Keratinocyte (primary cell): ENCODE measurements around the gene FRYL. TPM values are rescaled to one million over a fixed set of nuclear protein-coding genes. Genes with fewer than 3 reads are reported as not detected.
"Not testable (repeated sequence)": the region's sequence is repeated elsewhere in the genome, so short reads cannot be mapped to it uniquely, and the experiment has no call there.

Source experiments
- DNase-seq: peaks from one replicate; pipeline ENCODE4 v3.0.0-alpha.2; 2011; ENCODE audit warnings: low read depth, missing footprints, low spot score
- FAIRE-seq: peaks from 2 replicates; lab custom pipeline; 2011; peaks lifted over from hg19 to GRCh38; lab: Jason Lieb, UNC
- H2AFZ ChIP-seq: 2 replicates; pipeline ENCODE4 v1.6.0; 2012; ENCODE audit warnings: low read length, control low read depth, inconsistent platforms; ENCODE audit not compliant: control insufficient read depth
- H3K27ac ChIP-seq: 2 replicates; pipeline ENCODE4 v1.5.1; 2011; ENCODE audit warnings: low read length; ENCODE audit not compliant: control insufficient read depth, insufficient read depth
- H3K27me3 ChIP-seq: 3 replicates; pipeline ENCODE4 v1.6.0; 2011; ENCODE audit warnings: low read length; ENCODE audit not compliant: control insufficient read depth, insufficient read depth; ENCODE audit errors: extremely low read depth
- H3K36me3 ChIP-seq, 2 experiments: 2 replicates in 1 of 2; 3 replicates in 1 of 2; pipeline ENCODE4 v1.5.1; 2011; ENCODE audit warnings: low read length in 2 of 2, mild to moderate bottlenecking in 1 of 2; ENCODE audit not compliant: control insufficient read depth in 2 of 2, insufficient read depth in 2 of 2; ENCODE audit errors: extremely low read depth in 1 of 2
- H3K4me1 ChIP-seq: 3 replicates; pipeline ENCODE4 v1.5.1; 2011; ENCODE audit warnings: low read length; ENCODE audit not compliant: control insufficient read depth, insufficient read depth; ENCODE audit errors: extremely low read depth
- H3K4me2 ChIP-seq: 3 replicates; pipeline ENCODE4 v1.6.0; 2011; ENCODE audit warnings: low read depth, low read length; ENCODE audit not compliant: control insufficient read depth, insufficient read depth; ENCODE audit errors: extremely low read depth
- H3K4me3 ChIP-seq, 3 experiments: fragments of 200-600 bp in 1 of 3; sonication (generic) in 1 of 3; 2 replicates in 2 of 3; 3 replicates in 1 of 3; pipeline ENCODE4 v1.5.1; 2011 to 2016; ENCODE audit warnings: low read length in 3 of 3, mild to moderate bottlenecking in 3 of 3, control low read depth in 2 of 3, inconsistent platforms in 1 of 3, low read depth in 1 of 3, mixed read lengths in 1 of 3, mixed run types in 1 of 3, moderate library complexity in 1 of 3; ENCODE audit not compliant: control insufficient read depth in 2 of 3, insufficient read depth in 2 of 3; ENCODE audit errors: extremely low read depth in 1 of 3
- H3K79me2 ChIP-seq: 2 replicates; pipeline ENCODE4 v1.6.0; 2012; ENCODE audit warnings: low read length; ENCODE audit not compliant: control insufficient read depth, insufficient read depth
- H3K9ac ChIP-seq: 3 replicates; pipeline ENCODE4 v1.6.0; 2011; ENCODE audit warnings: low read length; ENCODE audit not compliant: control insufficient read depth, insufficient read depth; ENCODE audit errors: extremely low read depth
- H3K9me1 ChIP-seq: 3 replicates; pipeline ENCODE4 v1.6.0; 2011; ENCODE audit warnings: low read length; ENCODE audit not compliant: control insufficient read depth, insufficient read depth; ENCODE audit errors: extremely low read depth
- H3K9me3 ChIP-seq: 2 replicates; pipeline ENCODE4 v1.5.1; 2012; ENCODE audit warnings: low read depth, low read length; ENCODE audit not compliant: control insufficient read depth
- H4K20me1 ChIP-seq: 3 replicates; pipeline ENCODE4 v1.6.0; 2011; ENCODE audit warnings: low read length; ENCODE audit not compliant: control insufficient read depth, insufficient read depth; ENCODE audit errors: extremely low read depth
- CTCF ChIP-seq, 3 experiments: IDR thresholded peaks in 1 of 3; conservative IDR thresholded peaks in 1 of 3; optimal IDR thresholded peaks in 1 of 3; 2 replicates in 2 of 3; 3 replicates in 1 of 3; pipeline versions ENCODE3 to v1.5.1; 2011; ENCODE audit warnings: low read length in 3 of 3, mild to moderate bottlenecking in 3 of 3, moderate library complexity in 2 of 3, control low read depth in 1 of 3, inconsistent platforms in 1 of 3; ENCODE audit not compliant: insufficient read depth in 2 of 3; ENCODE audit errors: extremely low read depth in 1 of 3
- EZH2 ChIP-seq: IDR thresholded peaks from one replicate; pipeline ENCODE4 v1.6.1; 2012; ENCODE audit warnings: inconsistent platforms, mild to moderate bottlenecking, low read length, moderate library complexity
- dilution Hi-C: fragments of 300-500 bp; cut with MboI; formaldehyde crosslinking; loops from one replicate; pipeline ENCODE4 v1.7.0; 2020; ENCODE audit warnings: low sequenced_read_pairs; ENCODE audit not compliant: extremely low pct_ligation_motif_present
- polyA plus RNA-seq, 5 experiments: library from polyadenylated mRNA; depleted of rRNA in 3 of 5; stranded (reverse) in 3 of 5; stranded (forward) in 1 of 5; unstranded in 1 of 5; fragments of >200 nt; gene quantifications; 1 replicate in 1 of 5; 2 replicates in 3 of 5; 3 replicates in 1 of 5; pipeline versions ENCODE4 v1.2.1 to v1.2.3, GENCODE V29; 2011 to 2012; ENCODE audit warnings: missing spikeins in 2 of 5, low read depth in 1 of 5, low replicate concordance in 1 of 5

The FRYL gene
- polyA plus RNA-seq, 1 donor (not counting 4 experiments of a cell fraction or from before 2014, with no cell fraction given), result 40.4 TPM

- no peaks in the 10 kb centered on the region for H3K9me1 ChIP-seq
- H3K9ac ChIP-seq, result no peak overlapping the region
- no peak overlapping the region for H2AFZ ChIP-seq
- no peak overlapping the region for H3K4me2 ChIP-seq
- dilution Hi-C loops, result no loop called here
- H3K27ac ChIP-seq, result no peak overlapping the region
- DNase-seq (no peak), FAIRE-seq (no peak)
- no peaks in the 10 kb centered on the region for H3K9me3 ChIP-seq
- no peaks in the 10 kb centered on the region for H3K36me3 ChIP-seq
- H3K79me2 ChIP-seq, result no peaks in the 10 kb centered on the region
- no peak overlapping the region for H3K4me3 ChIP-seq
- TF ChIP-seq EZH2, result no peak
- TF ChIP-seq CTCF (optimal IDR thresholded peaks at IDR 0.05 in 1 of 3, IDR thresholded peaks at IDR 0.05 in 1 of 3, conservative IDR thresholded peaks at IDR 0.05 in 1 of 3; ENCODE audit: extremely low read depth in 1 of 3, insufficient read depth in 2 of 3, low read length in 3 of 3), result no peak
- H3K27me3 ChIP-seq, result no peaks in the 10 kb centered on the region
- H3K4me1 ChIP-seq, result no peaks in the 10 kb centered on the region
- no peaks in the 10 kb centered on the region for H4K20me1 ChIP-seq
Measured at GRCh38 chr4:48461000-48461399, 319.1 kb downstream of the FRYL start.

DNA sequence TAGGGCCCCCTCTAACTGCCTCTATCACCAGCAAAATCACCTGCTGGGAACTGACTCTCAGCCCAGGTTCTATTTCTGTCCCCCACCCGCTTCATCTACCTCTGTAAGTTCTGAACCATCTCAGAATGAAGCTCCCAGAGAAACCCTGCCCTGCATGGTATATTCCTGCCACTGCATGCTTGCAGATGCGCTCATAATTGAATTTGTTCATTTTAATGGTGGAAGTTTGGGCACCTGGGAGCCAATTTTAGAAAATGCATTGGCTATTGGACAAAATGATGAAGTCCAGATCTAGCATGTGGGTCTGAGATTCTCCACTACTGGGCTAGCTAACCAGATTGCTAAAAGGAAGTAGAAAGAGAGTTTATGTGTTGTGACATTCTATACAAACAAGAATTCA is 325.5 kb downstream of the FRYL start:
- H2AFZ ChIP-seq, result no peak overlapping the region
- no peak overlapping the region for H3K27ac ChIP-seq
- H3K79me2 ChIP-seq, result no peaks in the 10 kb centered on the region
- H3K9ac ChIP-seq, result no peak overlapping the region
- H3K36me3 ChIP-seq, result no peaks in the 10 kb centered on the region
- no peaks in the 10 kb centered on the region for H3K4me1 ChIP-seq
- no peak for TF ChIP-seq CTCF (optimal IDR thresholded peaks at IDR 0.05 in 1 of 3, IDR thresholded peaks at IDR 0.05 in 1 of 3, conservative IDR thresholded peaks at IDR 0.05 in 1 of 3; ENCODE audit: extremely low read depth in 1 of 3, insufficient read depth in 2 of 3, low read length in 3 of 3)
- TF ChIP-seq EZH2, result no peak
- no peaks in the 10 kb centered on the region for H4K20me1 ChIP-seq
- no peak overlapping the region for H3K4me2 ChIP-seq
- H3K9me1 ChIP-seq, result no peaks in the 10 kb centered on the region
- H3K9me3 ChIP-seq, result no peaks in the 10 kb centered on the region
- DNase-seq (no peak), FAIRE-seq (no peak)
- dilution Hi-C loops, result no loop called here
- no peaks in the 10 kb centered on the region for H3K27me3 ChIP-seq
- no peak overlapping the region for H3K4me3 ChIP-seq

DNA sequence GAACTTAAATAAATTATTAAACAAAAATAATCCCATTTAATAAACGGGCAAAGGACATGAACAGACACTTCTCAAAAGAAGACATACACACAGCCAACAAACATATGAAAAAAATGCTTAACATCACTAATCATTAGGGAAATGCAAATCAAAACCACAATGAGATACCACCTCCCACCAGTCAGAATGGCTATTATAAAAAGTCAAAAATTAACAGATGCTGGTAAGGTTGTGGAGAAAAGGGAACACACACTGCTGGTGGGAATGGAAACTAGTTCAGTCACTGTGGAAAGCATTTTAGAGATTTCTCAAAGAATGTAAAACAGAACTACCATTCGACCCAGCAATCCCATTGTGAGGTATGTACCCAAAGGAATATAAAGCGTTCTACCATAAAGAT is 328.4 kb downstream of the FRYL start:
- H3K36me3 ChIP-seq, H3K9ac ChIP-seq, H3K4me3 ChIP-seq, H3K27me3 ChIP-seq, H3K4me2 ChIP-seq, H3K79me2 ChIP-seq, FAIRE-seq, H3K4me1 ChIP-seq, H3K27ac ChIP-seq, dilution Hi-C loops, H3K9me1 ChIP-seq, DNase-seq, H3K9me3 ChIP-seq, H4K20me1 ChIP-seq, H2AFZ ChIP-seq: not testable (repeated sequence)
